GM12873 (cell line): ENCODE data around the gene PDGFRB.

Source experiments
- CTCF ChIP-seq: IDR thresholded peaks from 2 replicates; pipeline ENCODE4 v1.5.1; 2012; ENCODE audit warnings: low read depth, mild to moderate bottlenecking, moderate library complexity, low read length, control low read depth; ENCODE audit not compliant: insufficient read depth; ENCODE audit errors: missing control alignments

PDGFRB gene

GRCh38 chr5:150081541-150082283, 73.9 kb downstream of the PDGFRB start:
- TF ChIP-seq CTCF, result no peak

GRCh38 chr5:150080696-150081435, 74.8 kb downstream of the PDGFRB start:
- TF ChIP-seq CTCF, result no peak

GRCh38 chr5:150079909-150080461, 75.7 kb downstream of the PDGFRB start:
- TF ChIP-seq CTCF, result no peak

GRCh38 chr5:150078802-150079689, 76.6 kb downstream of the PDGFRB start:
- no peak for TF ChIP-seq CTCF

GRCh38 chr5:150077996-150078801, 77.4 kb downstream of the PDGFRB start:
- no peak for TF ChIP-seq CTCF

- no peak for TF ChIP-seq CTCF
These were observed 78.6 kb downstream of the PDGFRB start for GRCh38 chr5:150077060-150077459.
